ENCODE data around the gene FXN. TPM values are rescaled to one million over a fixed set of nuclear protein-coding genes. Genes with fewer than 3 reads are reported as not detected.
A peak's percentile ranks its signal among the peaks of the same experiment; 100 is the strongest.

FXN gene
- total and polyA plus RNA-seq, 2 donors (not counting 3 experiments of a cell fraction or from before 2014, with no cell fraction given): 18.2 to 21.2 TPM

DNA sequence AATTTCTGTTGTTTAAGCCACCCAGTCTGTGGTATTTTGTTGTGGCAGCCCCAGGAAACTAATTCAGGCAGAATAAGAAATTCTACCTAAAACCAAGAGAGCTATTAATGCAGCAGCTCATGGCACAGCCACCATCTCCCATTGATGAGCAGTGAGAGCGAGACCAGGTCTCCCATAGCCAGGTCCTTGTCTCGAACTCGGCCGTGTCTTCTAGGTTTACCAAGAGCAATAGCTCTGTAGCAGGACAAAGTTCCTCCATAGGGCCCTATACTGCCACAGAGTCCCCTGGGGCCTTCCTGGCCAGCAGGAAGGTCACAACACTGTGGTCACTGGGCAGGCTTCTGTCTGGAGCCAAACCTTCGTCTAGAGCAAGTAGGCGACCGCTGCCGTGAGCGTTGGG lies 104.0 kb downstream of the FXN start:
- no peak overlapping the region for H3K27ac ChIP-seq (ENCODE audit: insufficient read depth, low read depth, low read length)
- CTCF ChIA-PET: interaction anchor here (0.9 to 2.1 kb wide), 6 partner anchors 10 to 86 kb away, joined by 3 to 9 read pairs (median 6); no protein-coding TSS in a partner anchor
- no TSS peak for BruUV-seq (replicated peaks)
- TF ChIP-seq POLR2A (IDR thresholded peaks at IDR 0.05; ENCODE audit: low read depth, low read length) (no peak), GATA2 (IDR thresholded peaks at IDR 0.05; ENCODE audit: insufficient read depth, insufficient read length, low read depth, low read length) (no peak), FOS (IDR thresholded peaks at IDR 0.05; ENCODE audit: borderline replicate concordance, insufficient read depth, low read length) (no peak), MYC (IDR thresholded peaks at IDR 0.05; ENCODE audit: low read depth, low read length) (no peak)
- TF ChIP-seq, protein P1, sequence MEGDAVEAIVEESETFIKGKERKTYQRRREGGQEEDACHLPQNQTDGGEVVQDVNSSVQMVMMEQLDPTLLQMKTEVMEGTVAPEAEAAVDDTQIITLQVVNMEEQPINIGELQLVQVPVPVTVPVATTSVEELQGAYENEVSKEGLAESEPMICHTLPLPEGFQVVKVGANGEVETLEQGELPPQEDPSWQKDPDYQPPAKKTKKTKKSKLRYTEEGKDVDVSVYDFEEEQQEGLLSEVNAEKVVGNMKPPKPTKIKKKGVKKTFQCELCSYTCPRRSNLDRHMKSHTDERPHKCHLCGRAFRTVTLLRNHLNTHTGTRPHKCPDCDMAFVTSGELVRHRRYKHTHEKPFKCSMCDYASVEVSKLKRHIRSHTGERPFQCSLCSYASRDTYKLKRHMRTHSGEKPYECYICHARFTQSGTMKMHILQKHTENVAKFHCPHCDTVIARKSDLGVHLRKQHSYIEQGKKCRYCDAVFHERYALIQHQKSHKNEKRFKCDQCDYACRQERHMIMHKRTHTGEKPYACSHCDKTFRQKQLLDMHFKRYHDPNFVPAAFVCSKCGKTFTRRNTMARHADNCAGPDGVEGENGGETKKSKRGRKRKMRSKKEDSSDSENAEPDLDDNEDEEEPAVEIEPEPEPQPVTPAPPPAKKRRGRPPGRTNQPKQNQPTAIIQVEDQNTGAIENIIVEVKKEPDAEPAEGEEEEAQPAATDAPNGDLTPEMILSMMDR (IDR thresholded peaks at IDR 0.05; ENCODE audit: extremely low read depth in 1 of 2, insufficient read depth in 1 of 2, low read depth in 1 of 2, low read length in 2 of 2): no peak
- TF ChIP-seq, protein P2, sequence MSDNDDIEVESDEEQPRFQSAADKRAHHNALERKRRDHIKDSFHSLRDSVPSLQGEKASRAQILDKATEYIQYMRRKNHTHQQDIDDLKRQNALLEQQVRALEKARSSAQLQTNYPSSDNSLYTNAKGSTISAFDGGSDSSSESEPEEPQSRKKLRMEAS (IDR thresholded peaks at IDR 0.05; ENCODE audit: insufficient read depth, insufficient read length): no peak
- no peaks in the 10 kb centered on the region for H3K27me3 ChIP-seq (ENCODE audit: control insufficient read depth in 2 of 2, insufficient read depth in 2 of 2, low read length in 2 of 2)
- intact Hi-C loops (cut with micrococcal nuclease): no loop called here
- FAIRE-seq (no peak), DNase-seq (ENCODE audit: low read depth, low spot score) (peak; percentile 0)
- peaks cover 45% of the 10 kb centered on the region for H3K79me2 ChIP-seq (ENCODE audit: control insufficient read depth, insufficient read depth, low read length)
- H3K4me3 ChIP-seq (replicated peaks in 1 of 3; ENCODE audit: insufficient read depth in 1 of 3, low read depth in 1 of 3, low read length in 3 of 3): no peak overlapping the region
- dilution Hi-C loops (cut with MboI; ENCODE audit: extremely low pct_ligation_motif_present, low sequenced_read_pairs): no loop called here
- H3K9me3 ChIP-seq (replicated peaks; ENCODE audit: control insufficient read depth, insufficient read depth, low read length): no peaks in the 10 kb centered on the region
- POLR2A ChIA-PET: no interaction called here
- H3K4me1 ChIP-seq (ENCODE audit: control insufficient read depth, extremely low read depth, insufficient read depth, low read length): peaks cover 35% of the 10 kb centered on the region
- H4K20me1 ChIP-seq (replicated peaks; ENCODE audit: control insufficient read depth, extremely low read depth, insufficient read depth, low read length): no peaks in the 10 kb centered on the region
- no peak overlapping the region for H3K4me2 ChIP-seq (ENCODE audit: insufficient read depth, low read length)
- peaks cover 0 to 2% of the 10 kb centered on the region in 2 experiments for H3K36me3 ChIP-seq (ENCODE audit: control insufficient read depth in 2 of 2, extremely low read depth in 1 of 2, insufficient read depth in 2 of 2, low read length in 2 of 2)
- no peaks in the 10 kb centered on the region for H3K9me1 ChIP-seq (replicated peaks; ENCODE audit: control insufficient read depth, extremely low read depth, insufficient read depth, low read length)
- no peak overlapping the region for H3K9ac ChIP-seq (replicated peaks; ENCODE audit: extremely low read depth, insufficient read depth, low read length)
- no peak overlapping the region for H2AFZ ChIP-seq (ENCODE audit: low read depth, low read length)
